ENCODE data around the gene PRDM15. TPM values are rescaled to one million over a fixed set of nuclear protein-coding genes. Genes with fewer than 3 reads are reported as not detected.

Gene PRDM15
- total RNA-seq, 1 experiment from 2014 or later, result 9.9 TPM

DNA sequence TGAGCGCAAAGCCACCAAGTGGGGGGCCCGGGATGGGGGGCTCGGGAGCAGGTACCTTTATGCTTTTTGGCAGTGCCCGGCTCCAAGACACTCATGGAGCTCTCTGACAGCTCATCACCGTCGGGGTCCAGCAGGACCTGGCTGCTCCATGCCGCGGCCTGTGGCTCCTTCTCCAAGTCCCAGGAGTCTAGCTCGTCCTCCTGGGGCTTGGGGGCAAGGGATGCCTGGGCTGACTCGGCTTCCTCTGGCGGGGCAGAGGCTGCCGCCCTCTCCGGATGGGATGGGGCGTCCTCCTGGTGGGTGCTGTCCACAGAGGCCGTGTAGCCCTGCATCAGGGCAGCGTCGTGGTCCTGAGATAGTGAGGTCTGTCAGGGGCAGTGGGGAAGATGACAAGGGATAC is 19.9 kb upstream of the PRDM15 start:
- Histone ChIP-seq H3K79me2 (ENCODE audit: insufficient read depth, low read length) (no peaks in the 10 kb centered on the region), H3K27ac (ENCODE audit: insufficient read length, low read depth, low read length) (no peak overlapping the region), H2BK5ac (ENCODE audit: insufficient read length, low read length) (no peak overlapping the region), H3K9me3 (ENCODE audit: control insufficient read depth, low read depth, low read length) (no peaks in the 10 kb centered on the region), H2BK120ac (ENCODE audit: low read depth, low read length, poor library complexity, severe bottlenecking) (no peak overlapping the region), H3K23ac (ENCODE audit: insufficient read length, low read depth, low read length) (no peak overlapping the region), H3K23me2 (ENCODE audit: insufficient read length, low read depth, low read length, poor library complexity, severe bottlenecking) (no peaks in the 10 kb centered on the region), H3K4me1 (ENCODE audit: insufficient read depth, low read length) (peaks cover 6% of the 10 kb centered on the region), H2BK20ac (ENCODE audit: low read depth, low read length, poor library complexity, severe bottlenecking) (no peak overlapping the region), H4K8ac (replicated peaks; ENCODE audit: insufficient read length, low read depth, low read length) (no peak overlapping the region), H3K14ac (ENCODE audit: insufficient read depth, low read length) (no peak overlapping the region), H2BK12ac (ENCODE audit: insufficient read length, low read depth, low read length) (no peak overlapping the region), H4K20me1 (ENCODE audit: control insufficient read depth, insufficient read depth, insufficient read length) (no peaks in the 10 kb centered on the region), H2BK15ac (ENCODE audit: low read depth, low read length) (no peak overlapping the region), H2AK5ac (ENCODE audit: insufficient read length, low read length) (no peak overlapping the region), H3K79me1 (ENCODE audit: insufficient read depth, low read depth, low read length, poor library complexity, severe bottlenecking) (no peaks in the 10 kb centered on the region), H4K91ac (ENCODE audit: insufficient read length, low read depth, low read length) (no peak overlapping the region), H3K4me2 (ENCODE audit: insufficient read depth, insufficient read length, low read length) (no peak overlapping the region), H3K56ac (ENCODE audit: insufficient read length, low read depth, low read length) (no peak overlapping the region), H2AFZ (ENCODE audit: low read length) (no peak overlapping the region), H3T11ph (ENCODE audit: low read length) (no peak overlapping the region), H3K9ac (ENCODE audit: extremely low read depth, insufficient read length, low read length) (no peak overlapping the region), H3K18ac (ENCODE audit: insufficient read length, low read depth, low read length) (no peak overlapping the region), H4K5ac (ENCODE audit: insufficient read length, low read depth, low read length) (no peak overlapping the region), H3K4ac (ENCODE audit: low read depth, low read length) (no peak overlapping the region), H3K27me3 (ENCODE audit: insufficient read depth, low read length) (no peaks in the 10 kb centered on the region)
- H3K9me3 Mint-ChIP-seq, result no peaks in the 10 kb centered on the region
- H3K27me3 Mint-ChIP-seq (ENCODE audit: low read depth), result no peaks in the 10 kb centered on the region
- no peak for TF ChIP-seq CTCF (conservative IDR thresholded peaks at IDR 0.05)
- peaks cover 40 to 41% of the 10 kb centered on the region in 2 experiments for H3K4me1 Mint-ChIP-seq
- no CpG with 5 or more reads among the region's 17 CpGs for WGBS (ENCODE audit: extremely low coverage, insufficient read length, low lambda C conversion rate)
- H3K36me3 Mint-ChIP-seq (ENCODE audit: insufficient read depth in 1 of 3, low read depth in 3 of 3), result peaks cover 0 to 14% (median 13%) of the 10 kb centered on the region in 3 experiments; a peak in 5 of 7 replicates
- DNase-seq, result no peak
- H3K4me3 Mint-ChIP-seq, result no peak overlapping the region
- no peak overlapping the region for H3K27ac Mint-ChIP-seq

Measured in H9 (cell line).